DMS53 (cell line): ENCODE results near the gene WASF1.
"Not testable (repeated sequence)": the region's sequence is repeated elsewhere in the genome, so short reads cannot be mapped to it uniquely, and the experiment has no call there.

Experiments
- DNase-seq: peaks from one replicate; lab custom pipeline; 2025; lab: John Stamatoyannopoulos, UW

Gene WASF1

DNA sequence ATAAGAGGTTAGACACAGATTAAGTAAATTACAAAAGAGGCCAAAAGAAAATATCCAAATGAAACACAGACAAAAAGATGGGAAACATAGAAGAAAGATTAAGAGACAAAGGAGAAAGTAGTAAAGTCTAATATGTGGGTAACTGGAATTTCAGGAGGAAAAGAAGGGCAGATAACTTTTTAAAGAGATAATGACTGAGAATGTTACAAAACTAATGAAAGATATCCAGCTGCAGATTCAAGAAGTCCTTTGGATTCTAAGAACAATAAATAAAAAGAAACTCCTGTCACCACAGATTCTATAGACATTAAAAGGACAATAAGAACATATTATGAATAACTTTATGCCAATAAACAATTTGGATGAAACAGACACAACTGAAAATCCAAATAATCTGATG is 90.1 kb downstream of the WASF1 start:
- DNase-seq: no peak

DNA sequence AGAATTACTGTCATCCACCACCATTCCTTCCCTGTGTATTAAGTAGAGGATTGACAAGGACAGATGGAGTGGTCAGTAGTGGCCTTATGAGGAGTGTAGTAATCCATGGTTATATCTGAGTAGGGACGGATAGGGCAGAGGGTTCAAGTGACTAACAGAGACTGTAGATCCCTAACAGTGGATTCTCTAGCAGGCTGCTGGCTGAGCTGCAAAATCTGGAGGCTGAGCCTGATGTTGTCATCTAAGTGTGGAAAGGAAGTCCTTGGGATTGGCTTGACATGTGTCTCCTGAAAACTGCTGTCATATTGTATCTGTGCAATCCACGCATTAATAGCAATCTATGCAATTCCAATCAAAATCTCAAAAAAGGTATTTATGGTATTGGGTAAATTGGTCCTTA is 94.2 kb downstream of the WASF1 start:
- no peak for DNase-seq

DNA sequence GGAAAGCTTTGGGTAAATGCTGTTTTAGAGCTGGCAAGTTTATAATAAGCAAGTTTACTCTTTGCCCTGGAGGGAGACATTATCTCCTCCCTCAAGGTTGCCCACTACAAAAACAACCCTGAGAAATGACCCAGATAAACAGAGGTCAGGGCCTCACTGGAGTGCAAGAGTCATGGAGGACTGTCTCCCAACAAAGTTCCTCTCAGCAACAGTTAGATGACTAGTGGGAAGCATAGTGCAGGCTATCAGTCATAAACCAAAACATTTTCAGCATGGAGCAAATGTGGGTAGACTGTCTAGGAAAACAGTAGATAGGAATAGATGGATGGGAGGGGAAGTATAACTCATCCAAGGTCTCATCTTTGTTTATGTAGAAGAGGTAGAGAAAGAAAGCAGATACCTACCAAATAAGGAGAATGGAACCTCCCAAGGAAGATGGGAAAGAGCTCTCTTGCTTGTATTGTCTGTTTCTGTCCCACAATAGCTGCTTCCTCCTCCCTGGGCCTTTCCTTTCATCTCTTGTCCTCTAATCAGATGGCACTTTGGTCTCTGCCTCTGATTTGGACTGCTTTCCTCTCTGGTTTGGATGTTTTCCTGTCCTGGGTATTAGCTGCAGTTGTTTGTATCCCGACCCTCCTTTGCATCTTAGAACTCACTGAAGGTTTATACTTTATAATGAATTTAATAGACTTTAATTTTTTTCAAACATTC is 95.4 kb downstream of the WASF1 start:
- no peak for DNase-seq

DNA sequence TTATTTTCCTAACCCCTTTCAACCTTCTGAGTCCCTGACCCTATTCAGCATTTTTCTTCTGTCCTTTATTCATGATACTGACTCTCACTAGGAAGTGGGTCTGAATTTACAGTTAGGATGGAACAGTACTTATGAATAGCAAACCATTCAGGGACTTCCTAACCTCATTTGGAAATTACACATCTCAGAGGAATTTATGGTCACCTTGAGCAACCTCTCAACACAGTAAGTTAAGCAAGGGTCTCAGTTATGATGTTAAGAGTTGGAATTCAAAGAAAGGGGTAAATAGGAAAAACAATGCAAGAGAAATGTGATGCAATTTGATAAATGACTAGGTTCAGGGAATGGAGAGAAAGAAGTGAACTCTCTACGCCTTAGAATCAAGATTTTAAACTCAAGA is 104.1 kb downstream of the WASF1 start:
- no peak for DNase-seq

DNA sequence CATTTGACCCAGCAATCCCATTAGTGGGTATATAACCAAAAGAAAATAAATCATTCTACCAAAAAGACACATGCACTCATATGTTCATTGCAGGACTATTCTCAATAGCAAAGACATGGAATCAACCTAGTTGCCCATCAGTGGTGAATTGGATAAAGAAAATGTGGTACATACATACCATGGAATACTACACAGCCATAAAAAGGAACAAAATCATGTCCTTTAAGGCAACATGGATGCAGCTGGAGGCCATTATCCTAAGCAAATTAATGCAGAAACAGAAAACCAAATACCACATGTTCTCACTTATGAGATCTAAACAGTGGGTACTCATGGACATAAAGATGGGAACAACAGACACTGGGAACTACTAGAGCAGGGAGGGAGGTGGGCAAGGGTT is 106.0 kb downstream of the WASF1 start:
- not testable (repeated sequence) for DNase-seq

DNA sequence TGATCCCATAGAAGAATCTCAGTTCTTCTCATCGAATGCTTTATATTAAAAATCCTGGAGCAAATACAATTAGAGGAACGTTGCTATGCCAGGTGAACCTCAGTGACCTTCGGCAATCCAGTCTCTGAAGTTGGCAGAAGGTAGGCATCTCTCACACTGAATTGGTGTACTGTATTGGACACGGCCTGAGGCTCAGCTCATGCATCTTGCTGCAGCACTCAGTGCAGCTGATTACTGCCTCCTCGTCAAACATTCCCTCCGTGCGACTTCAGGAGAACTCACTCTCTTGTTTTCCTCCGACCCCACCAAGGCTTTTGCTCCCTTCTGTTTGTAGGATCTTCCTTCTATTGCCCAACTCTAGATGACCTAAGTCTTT is 110.9 kb downstream of the WASF1 start:
- no peak for DNase-seq

DNA sequence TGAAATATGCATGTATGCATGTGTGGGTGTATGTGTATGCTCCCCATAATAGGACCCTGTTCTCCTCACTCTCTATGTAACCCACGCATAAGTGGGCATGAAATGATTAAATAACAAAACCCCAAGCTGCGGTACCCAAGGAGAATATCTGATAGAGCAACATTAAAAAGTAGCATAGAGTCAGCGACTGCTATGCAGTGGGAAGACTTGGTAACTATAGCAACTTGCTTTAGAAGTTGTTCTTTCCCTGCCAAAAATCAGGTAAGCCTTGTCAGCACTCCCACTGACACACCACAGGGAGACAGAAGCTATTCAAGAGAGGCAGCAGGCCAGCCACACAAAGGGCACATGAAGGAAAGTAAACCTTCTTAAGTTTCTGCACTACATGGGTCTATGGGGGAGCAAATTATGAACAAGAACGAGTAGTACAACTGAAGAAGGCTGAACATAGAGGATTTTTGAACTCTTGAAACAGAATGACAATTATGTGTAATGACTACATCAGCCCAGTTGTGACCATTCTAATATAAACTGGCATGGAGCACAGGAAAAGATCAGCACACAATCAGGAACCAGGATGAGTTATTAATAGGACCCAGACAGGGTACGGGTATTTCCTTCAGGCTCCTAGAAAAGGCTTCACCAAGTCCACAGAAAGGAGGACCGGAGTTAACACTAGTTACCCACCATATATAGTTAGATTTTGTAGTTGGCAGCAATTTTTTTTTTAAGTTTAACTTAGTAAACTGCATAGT is 111.5 kb downstream of the WASF1 start:
- no peak for DNase-seq

DNA sequence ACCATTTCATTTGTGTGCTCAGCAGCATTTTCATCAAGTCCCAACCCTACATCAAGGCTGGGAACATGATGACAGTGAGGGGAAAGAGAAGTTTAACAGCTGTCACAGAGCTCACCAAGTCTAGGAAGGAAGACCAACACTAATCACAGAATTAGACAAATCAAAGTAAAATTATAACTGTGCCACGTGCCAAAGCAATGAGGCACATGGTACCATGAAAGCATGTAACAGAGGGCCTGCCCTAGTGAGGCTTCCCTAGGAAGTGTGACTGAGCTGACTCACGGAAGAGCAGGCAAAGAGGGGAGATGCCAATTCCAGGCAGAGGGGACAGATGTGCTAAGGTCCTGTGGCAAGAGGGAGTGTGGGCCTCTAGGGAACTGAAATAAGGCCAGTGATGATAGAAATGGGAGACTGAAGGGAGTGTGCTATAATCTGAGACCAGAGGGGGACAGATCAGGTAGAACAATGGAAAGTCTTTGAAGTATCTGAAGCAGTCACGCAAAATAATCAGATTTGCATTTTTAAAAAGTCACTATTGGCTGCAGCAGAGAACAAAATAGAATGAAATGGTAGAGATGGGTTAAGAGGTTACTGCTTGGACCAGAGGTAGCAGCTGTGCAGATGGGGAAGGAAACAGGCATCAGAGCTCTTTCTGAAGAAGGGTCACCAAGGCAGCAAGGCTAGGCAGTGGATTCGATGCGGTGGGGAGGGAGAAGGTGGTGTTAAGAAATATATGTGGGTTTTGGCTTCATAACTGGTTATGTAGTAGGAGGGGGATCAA is 114.5 kb downstream of the WASF1 start:
- DNase-seq: no peak

DNA sequence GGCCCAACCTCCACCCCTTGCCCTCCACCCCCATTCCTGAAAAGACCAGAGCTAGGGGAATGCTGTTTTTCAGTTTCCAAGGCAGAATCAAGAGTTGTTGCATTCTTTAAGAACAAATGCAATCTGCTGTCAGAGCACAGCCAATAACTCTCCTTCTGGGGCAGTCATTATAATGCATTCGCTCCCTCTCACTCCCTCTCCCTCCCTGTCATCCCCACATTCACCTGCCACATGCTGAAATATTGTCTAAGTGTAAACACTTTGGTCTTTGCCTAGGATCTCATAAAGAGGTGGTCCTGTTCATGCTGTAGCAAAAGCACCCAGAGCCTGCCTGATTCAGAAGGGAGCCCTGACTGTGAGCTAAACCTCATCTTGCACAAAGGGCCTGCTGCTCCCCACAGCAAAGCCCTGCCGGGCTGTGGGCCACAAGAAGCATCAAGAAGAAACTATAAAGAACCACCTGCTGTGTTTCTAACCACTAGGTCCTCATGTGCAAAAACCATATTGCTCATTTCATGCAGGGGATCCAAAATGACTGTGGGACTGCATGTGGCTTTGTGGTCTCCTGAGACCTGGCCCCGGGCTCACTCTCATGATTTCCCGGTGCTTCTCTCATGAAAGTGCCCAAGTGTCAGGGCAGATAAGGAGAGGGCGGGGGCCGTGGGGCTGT is 115.7 kb downstream of the WASF1 start:
- DNase-seq: no peak

DNA sequence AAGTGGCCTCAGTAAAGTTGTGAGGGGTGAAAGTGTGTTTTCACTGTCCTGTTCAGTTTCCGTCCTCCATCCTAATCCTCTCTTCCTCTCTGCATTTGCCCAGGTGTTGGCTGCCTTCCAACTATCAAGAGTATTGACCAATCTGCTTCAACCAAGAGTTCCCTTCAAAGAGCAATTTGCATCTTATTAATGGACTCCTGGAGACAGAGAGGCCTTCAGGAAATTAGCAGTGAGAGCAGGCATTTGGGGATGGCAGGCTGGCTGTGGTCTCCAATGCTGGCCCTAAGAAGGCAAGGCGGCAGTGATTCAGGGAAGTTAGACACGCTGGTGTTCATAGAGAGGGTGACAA is 124.1 kb downstream of the WASF1 start:
- peak; percentile 61 for DNase-seq

DNA sequence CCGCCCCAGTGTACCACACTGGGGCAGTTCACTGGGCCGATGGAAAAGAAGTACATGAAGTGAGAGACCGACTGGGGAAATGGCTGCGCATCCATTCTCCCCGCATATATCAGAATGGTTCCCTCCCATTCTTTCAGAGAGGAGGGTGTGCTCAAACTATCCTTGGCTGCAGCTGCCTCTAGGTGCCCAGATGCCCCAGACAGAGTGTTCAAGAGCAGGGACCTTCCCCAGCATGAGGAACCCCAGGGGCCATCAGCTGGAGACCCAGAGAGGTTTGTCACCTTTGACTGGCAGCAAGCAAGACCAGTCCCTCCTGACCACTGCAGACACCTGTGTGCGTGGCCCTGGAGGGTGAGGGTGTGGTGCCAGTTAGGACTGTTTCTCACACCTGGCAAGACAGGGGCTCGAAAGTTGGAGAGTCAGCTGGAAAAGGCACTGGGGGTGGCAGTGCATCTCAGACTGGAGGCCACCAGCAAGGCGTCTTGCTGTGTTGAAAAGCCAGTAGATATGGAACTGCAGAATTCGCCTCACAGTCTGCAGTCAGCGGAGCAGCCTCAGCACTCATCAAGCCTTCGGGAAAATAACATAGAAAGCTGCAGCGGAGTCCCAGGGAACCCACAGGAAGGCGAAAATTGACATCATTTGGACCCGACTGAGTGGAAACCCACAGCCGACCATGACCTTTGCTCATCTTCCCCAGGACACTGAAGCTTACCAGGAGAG is 124.6 kb downstream of the WASF1 start:
- no peak for DNase-seq

DNA sequence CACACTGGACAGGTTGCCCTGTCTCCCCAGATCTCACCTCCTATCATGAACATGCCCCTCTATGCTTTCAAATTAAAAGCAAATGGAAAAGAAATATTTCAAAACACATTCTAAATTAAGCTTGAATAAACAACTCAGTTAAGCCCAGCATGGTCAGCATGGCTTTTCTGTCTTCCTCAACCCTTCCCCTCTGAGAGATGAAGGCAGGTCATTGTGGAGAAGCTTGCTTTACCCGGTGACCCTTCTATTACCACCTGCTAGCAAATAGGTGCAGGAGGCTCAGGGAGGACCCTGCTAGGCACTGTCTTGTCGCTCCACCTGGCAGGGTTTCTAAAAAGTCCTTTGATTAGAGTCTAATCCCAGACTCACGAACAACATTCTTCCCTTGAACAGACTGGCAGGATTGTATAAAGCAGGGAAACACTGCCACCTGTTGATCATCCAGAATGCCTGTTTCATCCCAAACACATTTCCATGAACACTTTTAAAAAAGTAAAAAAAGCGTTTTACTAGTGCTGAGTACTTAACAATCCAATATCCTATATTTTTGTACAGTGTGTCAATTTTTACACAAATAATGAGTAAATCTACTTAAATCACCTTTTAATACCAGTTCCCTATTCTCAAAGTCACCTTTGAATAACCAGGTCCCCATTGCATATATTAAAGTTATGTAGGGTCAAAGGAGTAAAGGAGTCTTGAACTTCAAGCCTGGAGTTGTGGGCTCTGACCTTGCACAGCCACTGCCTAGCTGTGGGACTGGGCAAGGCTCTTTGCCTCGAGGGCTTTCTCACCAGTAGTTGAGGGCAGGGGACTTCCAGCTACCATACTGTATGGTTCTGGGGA is 125.9 kb downstream of the WASF1 start:
- DNase-seq: peak; percentile 66

DNA sequence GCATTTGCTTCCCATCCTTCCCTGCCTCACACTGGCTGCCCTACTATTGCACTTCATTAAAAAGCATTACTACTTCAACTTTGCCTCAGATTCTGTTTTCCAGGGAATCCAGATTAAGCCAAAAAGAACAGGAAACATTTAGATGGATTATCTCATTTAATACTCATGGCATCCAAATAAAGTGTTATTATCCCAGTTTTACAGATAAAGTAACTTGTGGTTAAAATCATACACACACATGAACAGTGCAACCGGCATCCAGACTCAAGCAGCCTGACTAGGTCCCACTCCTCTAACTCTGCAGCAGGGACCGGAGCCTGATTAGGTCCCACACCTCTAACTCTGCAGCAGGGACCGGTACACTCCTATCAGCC is 129.0 kb downstream of the WASF1 start:
- DNase-seq: no peak
